GM12892 (cell line): ENCODE results near the gene ZNF669.

ENCODE experiments used
- DNase-seq: peaks from one replicate; pipeline ENCODE4 v3.0.0; 2011; ENCODE audit not compliant: insufficient read length
- FAIRE-seq: peaks from 2 replicates; lab custom pipeline; 2011; peaks lifted over from hg19 to GRCh38; lab: Jason Lieb, UNC
- POLR2A ChIP-seq: IDR thresholded peaks from 2 replicates; pipeline ENCODE4 v1.6.1; 2011; ENCODE audit warnings: low read depth, low read length, control low read depth
- POLR2AphosphoS5 ChIP-seq: IDR thresholded peaks from 2 replicates; pipeline ENCODE4 v1.6.1; 2011; ENCODE audit warnings: low read depth, low read length, control low read depth
- TAF1 ChIP-seq: IDR thresholded peaks from 2 replicates; pipeline ENCODE4 v1.6.1; 2011; ENCODE audit warnings: low read depth, mild to moderate bottlenecking, control low read depth, low read length, borderline replicate concordance

Gene ZNF669

DNA sequence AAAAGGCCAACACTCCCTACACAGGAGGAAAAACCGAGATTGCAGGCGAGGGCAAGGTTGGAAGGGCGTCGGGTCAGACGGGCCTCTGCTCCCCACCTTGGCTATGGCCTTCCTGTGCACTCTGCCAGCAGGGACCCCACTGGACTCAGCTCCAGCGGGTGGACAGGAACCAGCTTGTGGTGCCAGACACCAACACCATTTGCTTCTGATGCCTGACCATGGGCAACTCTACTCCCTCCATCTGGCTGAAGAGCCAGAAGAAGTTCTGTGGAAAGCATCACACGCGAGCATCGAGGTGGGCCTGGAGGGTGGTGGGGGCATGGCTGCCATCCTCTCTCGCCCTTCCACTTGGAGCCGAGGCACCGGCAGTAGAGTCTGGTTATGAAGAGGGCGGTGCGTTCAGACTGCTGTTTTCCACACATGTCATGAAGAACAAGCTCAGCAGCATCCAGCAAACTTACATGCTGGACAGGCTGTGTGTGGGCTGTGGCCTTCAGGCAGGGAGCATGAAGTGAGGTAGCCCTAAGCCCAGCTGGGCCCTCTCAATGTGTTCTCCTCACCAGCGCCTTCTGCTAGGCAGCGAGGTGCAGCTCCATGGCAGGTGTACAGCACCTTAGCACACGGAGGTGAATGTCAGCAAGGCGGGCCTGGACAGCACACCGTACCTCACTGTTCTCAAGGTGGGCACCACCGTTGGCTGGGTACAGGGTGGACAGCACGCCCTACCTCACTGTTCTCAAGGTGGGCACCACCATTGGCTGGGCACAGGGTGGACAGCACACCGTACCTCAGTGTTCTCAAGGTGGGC is 15.6 kb upstream of the ZNF669 start:
- FAIRE-seq = no peak
- peak; percentile 19 for DNase-seq
- TF ChIP-seq TAF1 (no peak), POLR2AphosphoS5 (no peak), POLR2A (no peak)

DNA sequence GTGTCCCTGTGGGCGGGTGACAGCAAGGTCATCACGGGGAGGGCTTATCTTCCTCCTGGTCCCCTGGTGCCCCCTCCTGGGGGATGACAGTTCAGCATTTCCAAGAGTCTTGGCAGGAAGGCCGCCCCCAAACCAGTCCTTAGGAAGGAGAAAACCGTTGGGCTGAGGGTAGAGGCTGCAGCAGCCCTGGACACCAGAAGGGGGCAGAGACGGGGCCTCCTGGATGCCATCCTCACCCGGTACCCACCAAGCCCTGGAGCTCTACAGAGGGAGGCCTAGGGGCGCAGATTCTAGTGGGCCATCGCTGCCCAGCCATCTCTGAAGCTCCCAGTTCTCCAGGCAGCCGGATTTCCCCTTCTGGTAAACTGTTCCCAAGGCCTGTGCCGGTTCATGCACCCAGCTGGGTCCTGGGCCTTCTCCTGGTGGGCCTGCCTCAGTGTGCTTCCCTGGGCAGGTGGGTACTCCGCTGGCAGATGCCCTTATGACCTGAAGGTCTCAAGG is 14.8 kb upstream of the ZNF669 start:
- TF ChIP-seq POLR2AphosphoS5 (no peak), POLR2A (no peak), TAF1 (no peak)
- FAIRE-seq = no peak
- DNase-seq = peak; percentile 43

DNA sequence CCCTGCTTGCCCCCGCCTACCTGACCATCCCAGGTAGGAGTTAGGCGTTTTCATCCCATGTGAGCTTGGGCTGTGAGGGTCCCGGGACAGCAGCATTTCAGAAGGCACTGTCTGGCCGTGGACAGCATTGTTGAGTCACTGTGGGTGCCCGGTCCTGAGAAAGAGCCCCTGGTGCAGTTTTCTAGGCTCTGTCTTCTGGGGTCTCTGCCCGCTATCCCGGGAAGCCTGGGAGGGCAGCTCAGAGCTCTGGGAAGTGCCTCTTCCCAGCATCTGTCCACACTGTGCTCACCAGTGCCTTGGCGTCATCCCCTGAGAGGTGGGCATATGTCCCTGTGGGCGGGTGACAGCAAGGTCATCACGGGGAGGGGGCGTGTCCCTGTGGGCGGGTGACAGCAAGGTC is 11.4 kb upstream of the ZNF669 start:
- DNase-seq = no peak
- no peak for FAIRE-seq
- TF ChIP-seq POLR2AphosphoS5 (no peak), POLR2A (no peak), TAF1 (no peak)

DNA sequence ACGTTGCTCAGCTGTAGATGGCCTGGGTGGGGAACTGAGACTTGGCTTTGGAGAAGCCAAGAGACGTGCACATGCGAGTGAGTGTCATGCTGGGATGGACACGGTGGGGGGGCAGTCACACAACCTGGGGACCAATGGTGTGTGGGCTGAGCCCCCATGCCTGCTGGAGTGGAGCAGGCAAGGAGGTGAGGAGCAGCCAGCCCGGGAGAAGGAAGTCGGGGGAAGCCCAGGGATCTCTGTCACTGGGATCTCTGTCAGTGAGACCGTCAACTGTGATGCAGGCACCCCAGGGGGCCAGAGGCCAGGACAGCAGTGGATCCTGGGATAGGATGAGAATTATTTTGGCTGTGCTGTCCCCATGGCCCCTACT is 11.0 kb upstream of the ZNF669 start:
- no peak for FAIRE-seq
- no peak for TF ChIP-seq POLR2AphosphoS5
- TF ChIP-seq TAF1 = no peak
- no peak for TF ChIP-seq POLR2A
- peak; percentile 14 for DNase-seq

DNA sequence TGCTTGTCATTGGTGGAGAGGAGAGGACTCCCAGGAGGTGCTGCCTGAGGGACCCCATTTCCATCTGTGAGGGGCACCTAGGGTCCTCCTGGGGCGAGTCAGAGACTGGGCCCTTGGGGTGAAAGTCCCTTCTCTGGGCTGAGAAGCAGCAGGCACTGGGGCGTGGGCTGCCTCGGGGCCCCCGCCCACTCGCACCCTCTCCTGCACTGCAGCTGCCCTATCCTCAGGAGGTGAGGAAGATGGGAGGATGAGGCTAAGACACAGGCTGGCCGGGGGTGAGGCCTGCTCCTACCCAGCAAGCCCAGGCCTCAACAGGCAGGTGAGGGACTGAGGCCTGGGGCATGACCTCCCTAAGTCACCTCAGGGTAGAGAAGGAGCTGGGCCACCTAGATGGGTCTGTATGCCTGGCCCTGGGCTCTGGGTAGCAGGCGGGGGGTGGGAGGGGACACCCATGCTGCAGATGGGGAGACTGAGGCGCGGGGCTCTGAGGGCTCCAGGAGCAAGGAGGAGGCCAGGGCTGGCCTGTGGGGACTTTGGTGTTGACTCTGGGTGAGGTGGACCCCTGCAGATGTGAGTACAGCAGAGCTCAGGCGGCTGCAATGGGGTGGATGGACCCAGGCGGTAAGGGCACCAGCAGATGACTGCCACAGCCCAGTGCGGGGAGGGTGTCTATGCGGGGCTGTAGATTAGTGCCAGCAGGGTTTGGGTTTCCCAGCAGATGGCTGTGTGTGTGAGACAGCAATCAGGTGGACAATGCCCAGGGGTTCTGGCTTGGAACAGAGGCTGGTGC is 10.4 kb upstream of the ZNF669 start:
- no peak for TF ChIP-seq POLR2A
- no peak for TF ChIP-seq POLR2AphosphoS5
- no peak for TF ChIP-seq TAF1
- DNase-seq (no peak), FAIRE-seq (no peak)

DNA sequence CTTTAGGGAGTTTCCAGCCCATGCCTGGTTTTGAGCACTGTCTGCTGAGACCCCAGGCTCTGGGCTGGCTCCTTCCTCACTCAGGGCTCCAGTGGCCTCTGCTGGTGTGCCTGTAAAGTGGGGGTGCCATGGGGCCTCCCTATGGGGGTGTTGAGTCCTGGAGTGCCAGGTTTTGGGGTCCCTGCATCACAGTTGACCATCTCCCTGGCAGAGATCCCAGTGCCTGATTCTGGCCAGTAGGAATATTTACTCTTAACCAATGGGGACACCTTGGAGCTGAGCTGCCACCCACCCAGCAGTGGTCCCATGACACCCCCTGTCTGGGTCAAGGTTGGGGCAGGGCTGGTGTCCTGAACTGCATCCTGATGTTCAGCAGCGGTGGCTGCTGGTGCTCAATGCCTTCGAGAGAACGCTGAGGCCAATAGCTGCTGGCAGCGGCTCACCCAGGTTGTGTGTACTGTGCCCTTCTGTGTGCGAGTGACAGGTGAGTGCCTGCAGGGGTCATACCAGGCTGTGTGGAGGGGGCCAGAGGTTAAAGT is 9.6 kb upstream of the ZNF669 start:
- FAIRE-seq = no peak
- DNase-seq = no peak
- TF ChIP-seq TAF1 (no peak), POLR2AphosphoS5 (no peak), POLR2A (no peak)

DNA sequence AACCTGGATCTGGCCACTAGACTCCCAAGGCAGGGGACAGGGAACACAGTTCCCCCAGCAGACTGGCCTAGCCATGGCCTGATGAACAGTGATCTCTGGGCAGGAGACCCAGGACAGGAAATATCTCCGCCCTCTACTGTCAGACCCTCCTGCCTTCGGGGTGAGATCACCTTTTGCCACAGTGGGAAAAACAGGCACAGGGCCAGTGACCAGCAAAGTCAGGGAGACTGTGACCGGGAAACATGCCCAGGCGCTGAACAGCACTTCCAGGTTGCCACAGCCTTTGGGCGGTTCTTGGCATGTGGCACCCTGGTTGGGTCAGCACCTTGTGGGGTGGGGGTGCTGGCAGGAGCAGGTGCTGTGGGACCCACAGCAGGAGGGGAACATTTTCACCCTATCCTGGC is 8.9 kb upstream of the ZNF669 start:
- FAIRE-seq = no peak
- TF ChIP-seq POLR2AphosphoS5 = no peak
- TF ChIP-seq POLR2A = no peak
- no peak for DNase-seq

DNA sequence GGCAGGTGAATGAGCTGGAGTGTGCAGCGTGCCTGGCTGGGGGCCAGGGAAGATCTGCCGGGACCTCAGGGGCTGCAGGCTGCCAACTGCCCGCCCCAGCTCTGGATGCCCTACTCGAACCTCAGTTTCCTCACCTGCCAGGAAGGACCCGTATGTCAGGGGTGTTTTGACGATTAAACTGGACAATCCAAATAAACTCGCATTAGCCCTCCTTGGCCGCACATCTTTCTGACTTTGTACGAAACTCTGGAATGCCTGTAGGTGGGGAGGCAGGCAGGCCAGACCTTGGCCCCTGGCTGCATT is 8.3 kb upstream of the ZNF669 start:
- DNase-seq (no peak), FAIRE-seq (no peak)

DNA sequence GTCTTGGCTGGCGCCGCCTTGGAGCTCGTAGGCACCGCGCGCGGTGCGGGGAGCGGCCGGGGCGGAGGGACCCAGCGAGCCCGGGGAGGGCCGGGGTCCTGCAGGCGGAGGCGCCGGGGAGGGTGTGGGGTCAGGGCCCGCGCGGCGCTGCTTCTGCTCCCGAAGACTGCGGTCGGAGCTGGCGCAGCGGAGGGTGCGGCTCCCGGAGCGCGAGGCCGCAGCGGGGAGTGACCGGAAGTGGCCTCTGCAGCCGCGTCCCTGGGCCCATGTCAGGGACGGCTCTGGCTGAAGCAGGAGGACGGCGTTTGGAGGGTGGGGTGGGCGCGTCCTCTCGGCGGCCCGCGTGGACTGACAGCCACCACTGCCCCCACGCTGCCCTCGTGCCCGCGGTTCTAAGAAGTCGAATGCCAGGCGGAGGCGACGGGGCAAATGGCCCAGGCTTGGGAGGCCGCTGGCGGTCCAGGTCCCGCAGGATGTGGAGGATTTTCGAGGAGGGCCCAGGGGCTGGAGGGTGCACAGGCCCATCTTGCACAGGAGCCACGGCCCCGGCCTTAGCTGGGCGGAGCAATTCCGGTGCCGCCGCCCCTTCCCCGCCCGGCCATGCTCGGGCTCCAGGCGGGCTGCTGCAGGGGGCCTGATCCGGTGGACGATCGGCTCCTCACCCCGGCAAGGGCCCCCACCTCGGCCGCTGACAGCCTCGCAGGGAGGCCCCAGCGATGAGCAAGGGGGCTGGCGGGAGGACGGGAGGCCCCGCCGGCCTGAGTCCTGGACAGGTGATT is 7.7 kb upstream of the ZNF669 start:
- no peak for TF ChIP-seq POLR2A
- no peak for TF ChIP-seq TAF1
- no peak for TF ChIP-seq POLR2AphosphoS5
- no peak for FAIRE-seq
- no peak for DNase-seq

More for the DNA sequence above, 8.3 kb upstream of the ZNF669 start:
- no peak for TF ChIP-seq POLR2A
- TF ChIP-seq POLR2AphosphoS5 = no peak
- no peak for TF ChIP-seq TAF1

DNA sequence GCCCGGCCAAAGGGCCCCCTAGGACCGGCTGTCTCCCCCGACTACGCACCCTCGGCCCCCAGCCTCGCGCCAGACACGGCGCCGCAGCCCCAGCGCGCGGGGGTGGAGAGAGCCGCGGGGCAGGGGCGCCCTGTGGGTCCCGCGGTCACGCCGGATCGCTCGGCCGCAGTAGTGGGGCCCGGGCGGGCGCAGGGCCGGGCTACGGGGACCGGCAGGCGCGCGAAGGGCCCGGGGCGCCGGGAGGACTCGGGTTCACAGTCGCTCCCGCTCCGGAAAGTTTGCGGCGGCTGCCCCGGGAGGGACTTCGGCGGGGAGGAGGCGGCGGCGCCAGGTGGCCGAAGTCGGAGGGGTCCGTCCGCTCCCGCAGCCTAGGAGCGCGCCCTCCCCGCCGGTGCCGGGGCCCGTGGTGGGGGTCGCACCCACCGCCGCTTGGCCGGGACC is 7.1 kb upstream of the ZNF669 start:
- DNase-seq (no peak), FAIRE-seq (no peak)

DNA sequence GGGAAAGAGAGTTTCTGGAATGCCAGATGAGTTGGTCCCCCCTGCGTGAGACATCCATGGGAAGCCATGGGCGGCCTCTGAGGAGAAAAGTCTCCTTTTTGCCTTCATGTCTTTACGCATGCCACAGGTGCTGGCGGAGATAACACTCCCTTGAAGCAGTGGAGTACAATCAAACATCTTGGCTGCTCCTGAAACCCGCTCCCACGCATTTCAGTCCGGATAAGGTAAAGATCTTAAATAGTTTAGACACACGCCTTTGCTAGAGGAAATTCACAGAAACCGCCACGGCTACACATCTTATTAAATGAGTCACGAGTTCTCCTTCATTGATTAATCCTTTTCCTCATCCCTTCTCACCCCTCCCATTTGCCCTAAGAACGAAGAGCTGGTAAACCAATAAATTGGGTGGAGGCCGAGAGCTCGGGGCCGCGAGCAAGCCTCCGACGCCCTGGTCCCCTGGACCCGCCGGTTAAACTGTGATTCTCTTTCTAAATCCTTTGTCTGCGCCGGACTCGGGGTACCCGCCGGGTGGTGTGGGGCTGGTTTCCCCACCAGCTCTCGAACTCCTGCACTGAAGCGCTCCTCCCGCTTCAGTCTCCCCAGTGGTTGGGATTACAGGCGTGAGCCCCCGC is 6.6 kb upstream of the ZNF669 start:
- no peak for DNase-seq
- TF ChIP-seq POLR2AphosphoS5 (no peak), TAF1 (no peak), POLR2A (no peak)
- no peak for FAIRE-seq

More for the DNA sequence above, 7.1 kb upstream of the ZNF669 start:
- no peak for TF ChIP-seq POLR2AphosphoS5
- TF ChIP-seq POLR2A = no peak
- TF ChIP-seq TAF1 = no peak
